GM23248 (cell line): ENCODE results near the gene CDAN1.

Source experiments
- EZH2 ChIP-seq: fragments of 200-600 bp; sonication (generic); IDR thresholded peaks from 2 replicates; pipeline ENCODE4 v1.6.1; 2018; ENCODE audit warnings: antibody characterized with exemption, mild to moderate bottlenecking; ENCODE audit not compliant: insufficient read depth, poor library complexity, severe bottlenecking
- EZH2phosphoT487 ChIP-seq: fragments of 200-600 bp; sonication (generic); IDR thresholded peaks from 2 replicates; pipeline ENCODE4 v1.6.1; 2018; ENCODE audit warnings: antibody characterized with exemption, moderate library complexity, mild to moderate bottlenecking, low read depth; ENCODE audit not compliant: insufficient read depth

GRCh38 chr15:42729409-42729808, 7.5 kb downstream of the CDAN1 start:
- TF ChIP-seq EZH2 (no peak), EZH2phosphoT487 (no peak)
